Endodermal cell (in vitro differentiated cells): ENCODE data around the gene SPACA7. TPM values are rescaled to one million over a fixed set of nuclear protein-coding genes. Genes with fewer than 3 reads are reported as not detected.

ENCODE experiments used
- DNase-seq: peaks from one replicate; pipeline ENCODE4 v3.0.0-alpha.2; 2017
- H3K27ac ChIP-seq: 2 replicates; pipeline ENCODE4 v1.5.1; 2013; ENCODE audit warnings: mild to moderate bottlenecking, low read depth, low read length, moderate library complexity
- H3K27me3 ChIP-seq: 2 replicates; pipeline ENCODE4 v1.6.1; 2013; ENCODE audit warnings: mild to moderate bottlenecking, low read length, moderate library complexity; ENCODE audit not compliant: insufficient read depth, control insufficient read depth, poor library complexity, severe bottlenecking
- H3K36me3 ChIP-seq: 2 replicates; pipeline ENCODE4 v1.7.0; 2013; ENCODE audit warnings: mild to moderate bottlenecking, low read length, moderate library complexity; ENCODE audit not compliant: control insufficient read depth, insufficient read depth
- H3K4me1 ChIP-seq: one replicate; pipeline ENCODE4 v1.7.0; 2013; ENCODE audit warnings: low read length; ENCODE audit not compliant: control insufficient read depth, insufficient read depth
- H3K4me3 ChIP-seq: 2 replicates; pipeline ENCODE4 v1.5.1; 2013; ENCODE audit warnings: mild to moderate bottlenecking, low read length, moderate library complexity
- H3K9ac ChIP-seq: 2 replicates; pipeline ENCODE4 v1.6.1; 2013; ENCODE audit warnings: mild to moderate bottlenecking, low read length, moderate library complexity; ENCODE audit not compliant: poor library complexity, severe bottlenecking; ENCODE audit errors: extremely low read depth
- H3K9me3 ChIP-seq: 2 replicates; pipeline ENCODE4 v1.6.1; 2013; ENCODE audit warnings: mild to moderate bottlenecking, low read length, moderate library complexity; ENCODE audit not compliant: control insufficient read depth
- H3K27ac Mint-ChIP-seq: 2 replicates; pipeline ENCODE4 v1.8.0; 2020; ENCODE audit warnings: mixed read lengths
- H3K27me3 Mint-ChIP-seq: 2 replicates; pipeline ENCODE4 v1.8.0; 2021; ENCODE audit warnings: mild to moderate bottlenecking, mixed read lengths; ENCODE audit not compliant: insufficient read depth
- H3K36me3 Mint-ChIP-seq: 2 replicates; pipeline ENCODE4 v1.8.0; 2020; ENCODE audit warnings: low read depth, mixed read lengths
- H3K4me1 Mint-ChIP-seq: 2 replicates; pipeline ENCODE4 v1.8.0; 2020; ENCODE audit warnings: mixed read lengths
- H3K4me3 Mint-ChIP-seq: 2 replicates; pipeline ENCODE4 v1.8.0; 2020; ENCODE audit warnings: mild to moderate bottlenecking, moderate library complexity, mixed read lengths
- H3K9me3 Mint-ChIP-seq: 2 replicates; pipeline ENCODE4 v1.8.0; 2020; ENCODE audit warnings: mild to moderate bottlenecking, mixed read lengths
- CTCF ChIP-seq: fragments of 200-600 bp; sonication (generic); conservative IDR thresholded peaks from 2 replicates; pipeline ENCODE4 v1.5.0; 2021; ENCODE audit warnings: antibody characterized with exemption, mild to moderate bottlenecking
- WGBS, 2 experiments: methylation state at CpG; one replicate each; pipeline versions ENCODE4 v1.1.5 to v1.1.7; 2013; ENCODE audit warnings: missing lambda C conversion rate in 2 of 2, mixed read lengths in 1 of 2; ENCODE audit not compliant: insufficient coverage in 1 of 2, insufficient read length in 1 of 2; 5-methylcytosine and 5-hydroxymethylcytosine counted together
- total RNA-seq, 2 donors: library from RNA; stranded (reverse); fragmentation: NEBNext Ultra II Directional in 1 of 2; extraction: Animal tissue kit (Norgen Biotek cat#: 25700) in 1 of 2; gene quantifications; 2 replicates in 1 of 2; 3 replicates in 1 of 2; pipeline ENCODE4 v1.2.1, GENCODE V29; 2021

The SPACA7 gene
- total RNA-seq, 2 donors from 2014 or later: not detected

DNA sequence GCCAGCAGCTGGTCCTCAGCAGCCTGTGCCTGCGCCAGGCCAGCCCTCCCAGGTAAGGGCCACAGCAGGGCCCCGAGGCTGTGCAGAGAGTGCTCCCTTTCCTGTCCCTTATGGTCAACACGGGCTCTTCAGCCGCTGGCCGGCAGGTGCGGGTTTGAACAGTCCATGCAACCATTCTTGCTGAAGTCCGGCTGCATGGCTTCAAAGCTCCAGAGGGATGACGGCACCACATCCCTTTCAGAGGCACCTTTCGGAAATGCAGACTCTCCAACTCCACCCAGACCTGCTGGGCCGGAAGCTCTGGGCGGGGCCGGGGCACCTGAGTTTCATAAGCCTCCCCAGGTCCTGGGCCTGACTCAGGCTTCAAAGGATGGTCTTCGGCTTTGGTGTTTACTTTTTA, 81.3 kb downstream of the SPACA7 start:
- H3K36me3 Mint-ChIP-seq: no peaks in the 10 kb centered on the region
- H3K27ac Mint-ChIP-seq: no peak overlapping the region
- WGBS, 2 experiments: 94 to 95% methylated on average over 10 to 13 of the region's 13 CpGs
- no peak for DNase-seq
- Histone ChIP-seq H3K4me1 (no peaks in the 10 kb centered on the region), H3K36me3 (no peaks in the 10 kb centered on the region), H3K27me3 (no peaks in the 10 kb centered on the region), H3K27ac (no peak overlapping the region), H3K9ac (no peak overlapping the region), H3K4me3 (no peak overlapping the region), H3K9me3 (peaks cover 5% of the 10 kb centered on the region)
- no peak overlapping the region for H3K4me3 Mint-ChIP-seq
- no peaks in the 10 kb centered on the region for H3K4me1 Mint-ChIP-seq
- TF ChIP-seq CTCF: no peak
- H3K9me3 Mint-ChIP-seq: peaks cover 5% of the 10 kb centered on the region
- H3K27me3 Mint-ChIP-seq: peaks cover 1% of the 10 kb centered on the region

DNA sequence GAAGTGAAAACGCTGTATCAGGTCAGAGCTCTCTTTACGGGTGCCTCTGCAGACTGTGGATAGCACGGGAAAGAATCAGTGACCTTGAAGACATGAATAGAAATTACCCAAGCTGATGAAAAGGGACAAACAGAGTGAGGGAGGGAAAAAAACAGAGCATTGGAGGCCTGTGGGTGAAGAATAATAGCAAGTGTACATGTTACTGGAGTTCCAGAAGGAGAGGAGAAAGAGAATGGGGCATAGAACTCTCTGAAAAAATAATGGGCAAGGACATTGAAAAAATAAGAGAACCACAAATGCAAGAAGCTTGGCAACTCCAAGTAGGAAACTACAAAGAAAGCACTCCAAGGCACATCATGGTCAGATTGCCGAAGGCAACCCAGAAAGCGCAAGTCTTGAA, 86.3 kb downstream of the SPACA7 start:
- no peak overlapping the region for H3K27ac Mint-ChIP-seq
- no peak for TF ChIP-seq CTCF
- peaks cover 6% of the 10 kb centered on the region for H3K9me3 ChIP-seq
- no peak for DNase-seq
- no peaks in the 10 kb centered on the region for H3K27me3 ChIP-seq
- no peaks in the 10 kb centered on the region for H3K4me1 Mint-ChIP-seq
- no peaks in the 10 kb centered on the region for H3K4me1 ChIP-seq
- 96 to 97% methylated on average over 5 of the region's 5 CpGs for WGBS, 2 experiments
- H3K27me3 Mint-ChIP-seq: peaks cover 2% of the 10 kb centered on the region
- no peak overlapping the region for H3K4me3 ChIP-seq
- H3K4me3 Mint-ChIP-seq: no peak overlapping the region
- H3K27ac ChIP-seq: no peak overlapping the region
- peaks cover 4% of the 10 kb centered on the region for H3K9me3 Mint-ChIP-seq
- H3K9ac ChIP-seq: no peak overlapping the region
- no peaks in the 10 kb centered on the region for H3K36me3 Mint-ChIP-seq
- no peaks in the 10 kb centered on the region for H3K36me3 ChIP-seq

DNA sequence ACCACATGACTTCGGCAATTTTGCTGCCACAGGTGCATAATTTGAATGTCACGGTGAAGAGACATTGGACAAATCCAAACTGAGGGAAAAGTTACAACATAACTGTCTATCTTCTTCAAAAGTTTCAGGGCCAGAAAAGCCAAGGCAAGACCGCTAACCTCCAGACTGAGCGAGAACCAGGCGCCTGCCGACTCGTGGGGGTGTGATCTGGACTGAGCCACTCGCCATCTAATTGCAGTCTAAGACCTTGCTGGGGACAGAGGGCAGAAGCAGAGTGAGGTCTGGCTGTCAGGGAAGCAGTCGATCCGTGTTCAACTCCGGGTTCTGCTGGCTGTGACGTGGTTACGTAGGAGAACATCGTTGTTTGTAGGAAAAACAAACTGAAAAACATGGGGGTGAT, 88.6 kb downstream of the SPACA7 start:
- H3K27me3 Mint-ChIP-seq: peaks cover 2% of the 10 kb centered on the region
- H3K36me3 ChIP-seq: no peaks in the 10 kb centered on the region
- H3K27ac ChIP-seq: no peak overlapping the region
- H3K4me3 Mint-ChIP-seq: no peak overlapping the region
- H3K9me3 ChIP-seq: peaks cover 6% of the 10 kb centered on the region
- no peaks in the 10 kb centered on the region for H3K4me1 Mint-ChIP-seq
- H3K9ac ChIP-seq: no peak overlapping the region
- H3K9me3 Mint-ChIP-seq: peaks cover 4% of the 10 kb centered on the region
- H3K4me3 ChIP-seq: no peak overlapping the region
- no peaks in the 10 kb centered on the region for H3K27me3 ChIP-seq
- 95 to 97% methylated on average over 12 to 14 of the region's 14 CpGs for WGBS, 2 experiments
- DNase-seq: no peak
- no peak for TF ChIP-seq CTCF
- peak overlapping the region; percentile 52 for H3K27ac Mint-ChIP-seq
- H3K36me3 Mint-ChIP-seq: no peaks in the 10 kb centered on the region
- no peaks in the 10 kb centered on the region for H3K4me1 ChIP-seq
